Cerebellar cortex (tissue), 1 donor: ENCODE results near the gene RPS6KA5.
"Not testable (repeated sequence)": the region's sequence is repeated elsewhere in the genome, so short reads cannot be mapped to it uniquely, and the experiment has no call there.

Experiments used
- DNase-seq: peaks from one replicate; pipeline ENCODE4 v3.0.0-alpha.2; 2015; ENCODE audit warnings: low spot score

RPS6KA5 gene

GRCh38 chr14:91060351-91061055, at the start of gene RPS6KA5:
Gene RPS6KA5, minus strand, starts transcription at chr14:91060641. Its CDS starts 207 bp downstream, at chr14:91060434.
- DNase-seq, result peak; percentile 100

GRCh38 chr14:91108941-91109611, 48.6 kb upstream of the RPS6KA5 start:
- DNase-seq, result peak; percentile 78

- peak; percentile 80 for DNase-seq
Measured at GRCh38 chr14:91103116-91103515, 42.7 kb upstream of the RPS6KA5 start.

DNA sequence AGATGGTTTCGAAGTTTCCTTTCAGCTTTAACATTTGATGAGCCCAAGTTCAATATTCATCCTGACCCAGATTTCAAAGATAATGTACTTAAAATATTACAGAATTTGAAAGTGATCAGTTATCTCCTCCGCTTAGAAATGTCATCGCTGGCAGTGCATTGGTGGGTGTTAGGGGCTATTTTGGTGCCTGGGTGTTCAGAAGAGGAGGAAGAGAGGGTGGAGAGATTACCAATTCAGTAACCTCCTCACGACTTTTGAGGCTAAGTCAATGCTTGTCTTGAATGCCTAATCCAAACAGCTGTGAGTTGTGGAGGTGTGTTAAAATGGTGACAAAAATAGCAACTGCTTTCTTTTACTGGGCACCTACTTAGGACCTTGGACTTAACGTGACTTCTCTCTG, 39.7 kb upstream of the RPS6KA5 start:
- no peak for DNase-seq

- no peak for DNase-seq
Measured at GRCh38 chr14:91098591-91098990, 38.1 kb upstream of the RPS6KA5 start.

DNA sequence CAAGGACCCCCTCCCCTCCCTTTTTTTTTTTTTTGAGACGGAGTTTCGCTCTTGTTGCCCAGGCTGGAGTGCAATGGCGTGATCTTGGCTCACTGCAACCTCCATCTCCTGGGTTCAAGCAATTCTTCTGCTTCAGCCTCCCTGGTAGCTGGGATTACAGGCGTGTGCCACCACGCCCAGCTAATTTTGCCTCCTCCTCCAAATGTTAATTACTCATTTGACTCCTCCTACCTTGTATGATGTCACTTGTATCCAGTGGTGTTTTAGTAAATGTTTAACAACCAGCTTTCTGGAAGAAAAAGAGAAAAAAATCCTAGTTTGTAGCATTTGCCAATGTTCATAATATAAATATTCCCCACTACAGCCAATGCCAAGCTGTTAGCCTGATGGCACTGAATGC, 37.2 kb upstream of the RPS6KA5 start:
- not testable (repeated sequence) for DNase-seq

GRCh38 chr14:91095178-91095577, 34.7 kb upstream of the RPS6KA5 start:
- DNase-seq, result no peak

DNA sequence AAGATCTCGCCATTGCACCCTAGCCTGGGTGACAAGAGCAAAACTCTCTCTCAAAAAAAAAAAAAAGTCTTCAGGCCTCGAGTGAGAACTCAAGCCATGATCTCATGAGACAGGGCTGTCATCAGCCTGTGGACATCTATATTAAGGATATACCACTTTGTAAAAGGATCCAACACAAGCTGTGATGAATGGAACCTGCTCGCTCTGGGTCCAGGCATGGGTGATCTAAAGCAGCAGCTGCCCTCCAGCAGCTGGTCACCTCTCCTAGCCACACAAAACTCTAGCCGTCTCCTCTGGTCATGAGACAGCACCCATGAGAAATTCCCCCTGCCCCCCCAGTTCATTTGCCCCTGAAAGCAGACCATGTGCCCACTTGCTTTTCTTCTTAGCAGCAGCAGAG, 34.3 kb upstream of the RPS6KA5 start:
- DNase-seq, result no peak

DNA sequence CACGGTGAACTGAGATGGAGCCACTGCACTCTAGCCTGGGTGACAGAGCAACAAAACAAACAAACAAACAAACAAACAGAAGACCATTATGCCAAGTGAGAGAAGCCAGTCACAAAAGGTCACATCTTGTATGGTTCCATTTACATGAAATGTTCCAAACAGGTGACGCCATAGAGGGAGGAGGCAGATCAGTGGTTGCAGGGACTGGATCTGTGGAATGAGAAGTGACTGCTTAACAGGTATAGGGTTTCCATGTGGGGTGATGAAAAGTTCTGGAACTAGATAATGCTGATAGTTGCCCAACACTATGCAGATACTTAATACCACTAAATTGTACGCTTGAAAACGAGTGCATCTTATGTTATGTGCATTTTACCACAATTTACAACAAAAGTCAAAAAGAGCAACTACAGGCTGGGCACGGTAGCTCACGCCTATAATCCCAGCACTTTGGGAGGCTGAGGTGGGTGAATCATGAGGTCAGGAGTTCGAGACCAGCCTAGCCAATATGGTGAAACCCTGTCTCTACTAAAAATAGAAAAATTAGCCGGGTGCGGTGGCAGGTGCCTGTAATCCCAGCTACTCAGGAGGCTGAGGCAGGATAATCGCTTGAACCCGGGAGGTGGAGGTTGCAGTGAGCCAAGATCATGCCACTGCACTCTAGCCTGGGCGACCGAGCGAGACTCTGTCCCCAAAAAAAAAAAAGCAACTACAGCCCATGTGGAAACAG, 33.5 kb upstream of the RPS6KA5 start:
- not testable (repeated sequence) for DNase-seq

GRCh38 chr14:91092073-91092472, 31.6 kb upstream of the RPS6KA5 start:
- DNase-seq, result no peak

GRCh38 chr14:91090743-91091142, 30.3 kb upstream of the RPS6KA5 start:
- DNase-seq, result no peak

- no peak for DNase-seq
Measured at GRCh38 chr14:91089958-91090535, 29.6 kb upstream of the RPS6KA5 start.

GRCh38 chr14:91088585-91089235, 28.3 kb upstream of the RPS6KA5 start:
- no peak for DNase-seq

DNA sequence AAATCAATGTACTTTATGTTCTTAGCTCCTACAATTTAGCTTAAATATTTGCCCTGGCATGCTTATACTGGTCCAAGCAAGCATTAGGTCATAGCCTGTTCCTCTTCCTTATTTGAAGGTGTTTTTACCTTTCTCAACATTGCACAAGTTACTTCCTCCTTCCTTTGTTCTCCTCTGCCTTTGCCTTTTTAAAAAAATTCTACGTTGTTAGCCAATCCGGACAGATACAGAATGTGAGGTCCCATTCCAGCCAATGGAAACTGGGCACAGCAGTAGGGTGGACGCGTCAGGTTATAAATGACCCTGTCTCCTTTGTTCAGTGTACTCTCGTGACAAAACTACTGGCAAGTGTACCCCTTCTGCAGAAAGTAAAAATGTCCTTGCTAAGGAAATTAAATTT, 27.0 kb upstream of the RPS6KA5 start:
- DNase-seq, result not testable (repeated sequence)

DNA sequence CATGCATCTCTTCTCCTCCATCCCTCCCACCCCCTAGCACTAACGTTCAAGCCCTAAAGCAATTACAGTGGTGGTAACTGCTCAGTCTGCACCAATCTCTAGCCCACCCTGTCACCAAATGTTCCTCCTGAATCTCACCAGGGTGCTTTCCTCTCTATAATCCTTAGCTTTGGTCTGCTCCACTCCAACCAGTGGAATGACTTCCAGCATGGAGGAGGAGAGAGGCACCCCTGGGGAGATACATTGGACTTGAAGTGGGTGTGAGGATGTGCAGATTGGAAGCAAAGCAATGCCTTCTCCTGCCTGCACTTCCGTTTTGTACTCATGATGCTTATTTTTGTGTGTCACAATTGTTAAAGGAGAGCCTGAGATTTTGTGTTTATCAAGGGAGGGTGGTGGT, 24.1 kb upstream of the RPS6KA5 start:
- no peak for DNase-seq

- no peak for DNase-seq
Measured at GRCh38 chr14:91082282-91082681, 21.8 kb upstream of the RPS6KA5 start.

GRCh38 chr14:91080071-91080470, 19.6 kb upstream of the RPS6KA5 start:
- no peak for DNase-seq

GRCh38 chr14:91078095-91078737, 17.8 kb upstream of the RPS6KA5 start:
- no peak for DNase-seq

DNA sequence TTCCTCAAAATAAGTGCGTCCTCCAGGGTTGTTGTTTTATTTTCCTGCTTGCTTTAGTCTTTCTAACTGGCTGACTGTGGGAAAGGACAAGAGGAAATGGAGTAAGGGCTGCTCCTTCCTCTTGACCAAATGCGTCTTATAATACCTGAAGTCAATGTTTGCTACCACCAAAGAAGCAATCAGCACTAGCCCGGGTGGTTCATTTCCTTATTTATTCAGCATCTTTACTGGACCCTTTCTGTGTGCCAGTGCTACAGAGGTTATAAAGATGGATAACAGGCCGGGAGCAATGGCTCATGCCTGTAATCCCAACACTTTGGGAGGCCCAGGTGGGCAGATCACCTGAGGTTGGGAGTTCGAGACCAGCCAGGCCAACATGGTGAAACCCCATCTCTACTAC, 15.1 kb upstream of the RPS6KA5 start:
- no peak for DNase-seq

DNA sequence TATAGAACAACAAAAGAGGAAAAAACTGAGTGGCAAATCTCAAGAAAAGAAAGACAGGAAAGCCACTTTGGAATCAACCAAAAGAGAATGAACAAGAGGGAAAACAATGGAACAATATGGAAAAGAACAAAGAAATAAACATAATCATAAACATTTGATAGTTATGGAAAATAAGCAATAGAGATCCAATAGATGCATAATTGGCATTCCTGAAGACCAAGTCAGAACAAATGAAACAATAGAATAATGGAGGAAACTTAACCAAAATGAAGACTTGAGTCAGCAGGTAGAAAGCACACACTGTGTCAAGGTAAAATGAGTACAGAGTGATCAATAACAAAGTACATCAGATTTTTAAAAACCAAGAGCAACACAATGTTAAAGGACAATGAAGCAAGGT, 10.1 kb upstream of the RPS6KA5 start:
- DNase-seq, result no peak

- DNase-seq, result no peak
Measured at GRCh38 chr14:91068642-91069041, 8.2 kb upstream of the RPS6KA5 start.

DNA sequence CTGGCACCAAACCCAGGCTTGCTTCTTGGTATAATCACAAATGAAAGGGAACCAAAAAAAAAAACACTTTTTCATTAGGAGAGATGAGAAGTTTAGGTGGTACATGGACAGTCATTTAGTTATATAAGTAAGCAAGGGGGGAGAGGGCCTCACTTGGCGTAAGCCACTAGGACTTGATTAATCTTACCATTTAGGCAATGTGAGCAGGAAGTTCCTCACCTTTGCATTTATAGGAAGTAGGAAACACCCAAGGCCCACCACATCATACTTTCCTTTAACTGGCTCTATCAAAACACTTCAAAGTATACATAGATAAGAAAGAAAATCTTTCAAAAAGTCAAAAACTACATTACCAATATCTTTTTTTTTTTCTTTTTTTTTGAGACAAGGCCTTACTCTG, 6.7 kb upstream of the RPS6KA5 start:
- no peak for DNase-seq
